ENCODE results near the gene GPRIN1. TPM values are rescaled to one million over a fixed set of nuclear protein-coding genes. Genes with fewer than 3 reads are reported as not detected.

Gene GPRIN1
- polyA plus RNA-seq, result 7.0 TPM
- long read RNA-seq, donor 1, full-length matches to known transcripts, result 1 of 1 reads
- long read RNA-seq, donor 1, partial matches to known transcripts, result 0 of 1 reads
- long read RNA-seq, donor 1, other reads (novel, unspliced or antisense), result 0 of 1 reads
- long read RNA-seq, donor 2, full-length matches to known transcripts, result 1 of 1 reads
- long read RNA-seq, donor 2, partial matches to known transcripts, result 0 of 1 reads
- long read RNA-seq, donor 2, other reads (novel, unspliced or antisense), result 0 of 1 reads
- long read RNA-seq, donor 3, result 0 reads
- long read RNA-seq, donor 4, result 0 reads
- long read RNA-seq, donor 5, full-length matches to known transcripts, result 3 of 3 reads
- long read RNA-seq, donor 5, partial matches to known transcripts, result 0 of 3 reads
- long read RNA-seq, donor 5, other reads (novel, unspliced or antisense), result 0 of 3 reads
- long read RNA-seq, donor 6, full-length matches to known transcripts, result 2 of 2 reads
- long read RNA-seq, donor 6, partial matches to known transcripts, result 0 of 2 reads
- long read RNA-seq, donor 6, other reads (novel, unspliced or antisense), result 0 of 2 reads
- long read RNA-seq, donor 7, full-length matches to known transcripts, result 1 of 1 reads
- long read RNA-seq, donor 7, partial matches to known transcripts, result 0 of 1 reads
- long read RNA-seq, donor 7, other reads (novel, unspliced or antisense), result 0 of 1 reads
- long read RNA-seq, donor 8, full-length matches to known transcripts, result 1 of 1 reads
- long read RNA-seq, donor 8, partial matches to known transcripts, result 0 of 1 reads
- long read RNA-seq, donor 8, other reads (novel, unspliced or antisense), result 0 of 1 reads
- long read RNA-seq, donor 9, full-length matches to known transcripts, result 2 of 2 reads
- long read RNA-seq, donor 9, partial matches to known transcripts, result 0 of 2 reads
- long read RNA-seq, donor 9, other reads (novel, unspliced or antisense), result 0 of 2 reads
- long read RNA-seq, donor 10, full-length matches to known transcripts, result 1 of 1 reads
- long read RNA-seq, donor 10, partial matches to known transcripts, result 0 of 1 reads
- long read RNA-seq, donor 10, other reads (novel, unspliced or antisense), result 0 of 1 reads
- long read RNA-seq, donor 11, full-length matches to known transcripts, result 1 of 1 reads
- long read RNA-seq, donor 11, partial matches to known transcripts, result 0 of 1 reads
- long read RNA-seq, donor 11, other reads (novel, unspliced or antisense), result 0 of 1 reads

- H3K4me1 ChIP-seq (ENCODE audit: control insufficient read depth, insufficient read depth, low read length), result no peaks in the 10 kb centered on the region
- peaks cover 44% of the 10 kb centered on the region for H3K27me3 ChIP-seq (ENCODE audit: control insufficient read depth, insufficient read depth, low read length)
- WGBS (ENCODE audit: insufficient coverage, low lambda C conversion rate), result no CpG with 5 or more reads among the region's 101 CpGs
- peak within 1 kb of the TSS; percentile 54 for H3K4me3 ChIP-seq (ENCODE audit: low read length)
- H3K27ac ChIP-seq (ENCODE audit: low read length), result no peak within 1 kb of the TSS
- no peaks in the 10 kb centered on the region for H3K9me3 ChIP-seq (ENCODE audit: control insufficient read depth, low read depth, low read length)
- DNase-seq, result peak in 1 of 2 donors; percentile 54
- no peaks in the 10 kb centered on the region for H3K36me3 ChIP-seq (ENCODE audit: control insufficient read depth, insufficient read depth, low read length)
Measured at GRCh38 chr5:176609724-176610434, at the start of gene GPRIN1. TSS of gene GPRIN1 (minus strand) at chr5:176610156. CDS start at chr5:176599834, 10,322 bp downstream.

GRCh38 chr5:176659512-176659839, 49.5 kb upstream of the GPRIN1 start:
- Histone ChIP-seq H3K27me3 (ENCODE audit: control insufficient read depth, insufficient read depth, low read length) (peaks cover 16% of the 10 kb centered on the region), H3K27ac (ENCODE audit: low read length) (no peak overlapping the region), H3K4me1 (ENCODE audit: control insufficient read depth, insufficient read depth, low read length) (peaks cover 12% of the 10 kb centered on the region), H3K9me3 (ENCODE audit: control insufficient read depth, low read depth, low read length) (no peaks in the 10 kb centered on the region), H3K4me3 (ENCODE audit: low read length) (no peak overlapping the region), H3K36me3 (ENCODE audit: control insufficient read depth, insufficient read depth, low read length) (peaks cover 12% of the 10 kb centered on the region)
- 100% methylated on average over 1 of the region's 7 CpGs for WGBS (ENCODE audit: insufficient coverage, low lambda C conversion rate)
- no peak for DNase-seq

- no peaks in the 10 kb centered on the region for H3K9me3 ChIP-seq (ENCODE audit: control insufficient read depth, low read depth, low read length)
- H3K27me3 ChIP-seq (ENCODE audit: control insufficient read depth, insufficient read depth, low read length), result peaks cover 11% of the 10 kb centered on the region
- peaks cover 12% of the 10 kb centered on the region for H3K4me1 ChIP-seq (ENCODE audit: control insufficient read depth, insufficient read depth, low read length)
- H3K27ac ChIP-seq (ENCODE audit: low read length), result no peak overlapping the region
- H3K4me3 ChIP-seq (ENCODE audit: low read length), result no peak overlapping the region
- no CpG with 5 or more reads among the region's 11 CpGs for WGBS (ENCODE audit: insufficient coverage, low lambda C conversion rate)
- peaks cover 12% of the 10 kb centered on the region for H3K36me3 ChIP-seq (ENCODE audit: control insufficient read depth, insufficient read depth, low read length)
- DNase-seq, result peak; percentile 48 to 72
Measured at GRCh38 chr5:176658817-176659511, 49.0 kb upstream of the GPRIN1 start.

- peak in 1 of 2 donors; percentile 52 for DNase-seq
- H3K27me3 ChIP-seq (ENCODE audit: control insufficient read depth, insufficient read depth, low read length), result peaks cover 6% of the 10 kb centered on the region
- H3K4me1 ChIP-seq (ENCODE audit: control insufficient read depth, insufficient read depth, low read length), result peaks cover 12% of the 10 kb centered on the region
- no peak overlapping the region for H3K4me3 ChIP-seq (ENCODE audit: low read length)
- no peaks in the 10 kb centered on the region for H3K9me3 ChIP-seq (ENCODE audit: control insufficient read depth, low read depth, low read length)
- H3K27ac ChIP-seq (ENCODE audit: low read length), result no peak overlapping the region
- WGBS (ENCODE audit: insufficient coverage, low lambda C conversion rate), result 40% methylated on average over 1 of the region's 14 CpGs
- peaks cover 18% of the 10 kb centered on the region for H3K36me3 ChIP-seq (ENCODE audit: control insufficient read depth, insufficient read depth, low read length)
Measured at GRCh38 chr5:176658007-176658599, 48.1 kb upstream of the GPRIN1 start.

- H3K4me3 ChIP-seq (ENCODE audit: low read length), result no peak overlapping the region
- no peaks in the 10 kb centered on the region for H3K27me3 ChIP-seq (ENCODE audit: control insufficient read depth, insufficient read depth, low read length)
- no CpG with 5 or more reads among the region's 13 CpGs for WGBS (ENCODE audit: insufficient coverage, low lambda C conversion rate)
- no peaks in the 10 kb centered on the region for H3K9me3 ChIP-seq (ENCODE audit: control insufficient read depth, low read depth, low read length)
- no peak overlapping the region for H3K27ac ChIP-seq (ENCODE audit: low read length)
- H3K36me3 ChIP-seq (ENCODE audit: control insufficient read depth, insufficient read depth, low read length), result peaks cover 24% of the 10 kb centered on the region
- H3K4me1 ChIP-seq (ENCODE audit: control insufficient read depth, insufficient read depth, low read length), result peaks cover 12% of the 10 kb centered on the region
- DNase-seq, result no peak
Measured at GRCh38 chr5:176656467-176656990, 46.6 kb upstream of the GPRIN1 start.

GRCh38 chr5:176654856-176655255, 44.9 kb upstream of the GPRIN1 start:
- peaks cover 12% of the 10 kb centered on the region for H3K4me1 ChIP-seq (ENCODE audit: control insufficient read depth, insufficient read depth, low read length)
- H3K36me3 ChIP-seq (ENCODE audit: control insufficient read depth, insufficient read depth, low read length), result peaks cover 24% of the 10 kb centered on the region
- no peaks in the 10 kb centered on the region for H3K9me3 ChIP-seq (ENCODE audit: control insufficient read depth, low read depth, low read length)

GRCh38 chr5:176653401-176654385, 43.7 kb upstream of the GPRIN1 start:
- H3K4me3 ChIP-seq (ENCODE audit: low read length), result no peak overlapping the region
- H3K27me3 ChIP-seq (ENCODE audit: control insufficient read depth, insufficient read depth, low read length), result no peaks in the 10 kb centered on the region
- peaks cover 24% of the 10 kb centered on the region for H3K36me3 ChIP-seq (ENCODE audit: control insufficient read depth, insufficient read depth, low read length)
- peaks cover 5% of the 10 kb centered on the region for H3K4me1 ChIP-seq (ENCODE audit: control insufficient read depth, insufficient read depth, low read length)
- no peaks in the 10 kb centered on the region for H3K9me3 ChIP-seq (ENCODE audit: control insufficient read depth, low read depth, low read length)
- H3K27ac ChIP-seq (ENCODE audit: low read length), result no peak overlapping the region
- WGBS (ENCODE audit: insufficient coverage, low lambda C conversion rate), result no CpG with 5 or more reads among the region's 18 CpGs
- DNase-seq, result no peak

More at GRCh38 chr5:176654856-176655255, 44.9 kb upstream of the GPRIN1 start:
- Histone ChIP-seq H3K27me3 (ENCODE audit: control insufficient read depth, insufficient read depth, low read length) (no peaks in the 10 kb centered on the region), H3K27ac (ENCODE audit: low read length) (no peak overlapping the region), H3K4me3 (ENCODE audit: low read length) (no peak overlapping the region)
- DNase-seq, result no peak
- WGBS (ENCODE audit: insufficient coverage, low lambda C conversion rate), result no CpG with 5 or more reads among the region's 14 CpGs

GRCh38 chr5:176652136-176652535, 42.2 kb upstream of the GPRIN1 start:
- Histone ChIP-seq H3K4me3 (ENCODE audit: low read length) (no peak overlapping the region), H3K9me3 (ENCODE audit: control insufficient read depth, low read depth, low read length) (no peaks in the 10 kb centered on the region), H3K27ac (ENCODE audit: low read length) (no peak overlapping the region), H3K36me3 (ENCODE audit: control insufficient read depth, insufficient read depth, low read length) (peaks cover 20% of the 10 kb centered on the region), H3K27me3 (ENCODE audit: control insufficient read depth, insufficient read depth, low read length) (no peaks in the 10 kb centered on the region), H3K4me1 (ENCODE audit: control insufficient read depth, insufficient read depth, low read length) (peaks cover 10% of the 10 kb centered on the region)
- no peak for DNase-seq
- no CpG with 5 or more reads among the region's 8 CpGs for WGBS (ENCODE audit: insufficient coverage, low lambda C conversion rate)

All from large intestine (tissue), 12 donors.